HepG2 (cell line): Measurements from ENCODE around the gene MAST1.

Experiments used
- CTCF ChIP-seq: sonication (generic); formaldehyde crosslinking; IDR thresholded peaks from 2 replicates; pipeline ENCODE4 v1.5.0; 2020; ENCODE audit warnings: mild to moderate bottlenecking, missing genetic modification reagents, moderate library complexity
- EP300 ChIP-seq, 3 experiments: sonication (generic) in 1 of 3; formaldehyde crosslinking in 1 of 3; IDR thresholded peaks; 2 replicates each; pipeline versions ENCODE4 v1.5.1 to v1.6.1; 2011 to 2020; ENCODE audit warnings: low read depth in 2 of 3, low read length in 2 of 3, borderline replicate concordance in 1 of 3, improper control_type of control experiment in 1 of 3, mild to moderate bottlenecking in 1 of 3, missing genetic modification reagents in 1 of 3, moderate library complexity in 1 of 3
- EZH2 ChIP-seq: conservative IDR thresholded peaks from 2 replicates; pipeline ENCODE4 v1.6.1; 2012; ENCODE audit warnings: mild to moderate bottlenecking, low read depth, low read length, moderate library complexity
- GATAD2A ChIP-seq: IDR thresholded peaks from 2 replicates; pipeline ENCODE4 v1.6.1; 2016
- ISX ChIP-seq: sonication (generic); formaldehyde crosslinking; conservative IDR thresholded peaks from 2 replicates; pipeline ENCODE4 v1.5.0; 2020; ENCODE audit warnings: missing genetic modification reagents
- NR1H2 ChIP-seq: sonication (generic); formaldehyde crosslinking; IDR thresholded peaks from 2 replicates; pipeline ENCODE4 v1.8.1; 2022; ENCODE audit warnings: low read depth, missing genetic modification reagents, borderline replicate concordance
- RAD21 ChIP-seq: fragments of 450-650 bp; formaldehyde crosslinking; IDR thresholded peaks from 2 replicates; pipeline ENCODE4 v1.5.0; 2020; ENCODE audit warnings: mild to moderate bottlenecking
- RARG ChIP-seq: sonication (generic); formaldehyde crosslinking; IDR thresholded peaks from 2 replicates; pipeline ENCODE4 v1.4.0; 2020; ENCODE audit warnings: low read depth, mild to moderate bottlenecking, missing genetic modification reagents
- ZBTB43 ChIP-seq: sonication (generic); formaldehyde crosslinking; conservative IDR thresholded peaks from 2 replicates; pipeline ENCODE4 v1.4.0; 2020; ENCODE audit warnings: missing genetic modification reagents
- ZNF274 ChIP-seq: sonication (generic); formaldehyde crosslinking; IDR thresholded peaks from 2 replicates; pipeline ENCODE4 v1.5.1; 2020; ENCODE audit warnings: mild to moderate bottlenecking, missing genetic modification reagents
- ZNF441 ChIP-seq: sonication (generic); formaldehyde crosslinking; IDR thresholded peaks from 2 replicates; pipeline ENCODE4 v1.7.0; 2021; ENCODE audit warnings: missing genetic modification reagents, borderline replicate concordance
- ZNF644 ChIP-seq: IDR thresholded peaks from 2 replicates; pipeline ENCODE4 v1.6.1; 2016; ENCODE audit warnings: low read depth

GRCh38 chr19:12840091-12841079, 2.1 kb downstream of the MAST1 start:
- TF ChIP-seq EZH2, result no peak
- no peak for TF ChIP-seq ZBTB43 (CRISPR knock-in tag)
- no peak for TF ChIP-seq GATAD2A (CRISPR knock-in tag)
- no peak for TF ChIP-seq RARG (CRISPR knock-in tag)
- no peak for TF ChIP-seq CTCF (CRISPR knock-in tag)
- TF ChIP-seq ZNF274 (CRISPR knock-in tag), result no peak
- no peak for TF ChIP-seq NR1H2 (CRISPR knock-in tag)
- no peak for TF ChIP-seq ZNF441 (CRISPR knock-in tag)
- TF ChIP-seq ISX (CRISPR knock-in tag), result no peak
- no peak for TF ChIP-seq ZNF644
- TF ChIP-seq RAD21 (CRISPR knock-in tag), result no peak
- no peak for TF ChIP-seq EP300 (IDR thresholded peaks at IDR 0.05; ENCODE audit: low read depth in 2 of 2, low read length in 2 of 2)
- TF ChIP-seq EP300 (CRISPR knock-in tag; IDR thresholded peaks at IDR 0.05; ENCODE audit: borderline replicate concordance), result no peak
